Type B pancreatic cell (in vitro differentiated cells): ENCODE measurements around the gene DUOXA2. TPM values are rescaled to one million over a fixed set of nuclear protein-coding genes. Genes with fewer than 3 reads are reported as not detected.
A peak's percentile ranks its signal among the peaks of the same experiment; 100 is the strongest.

Source experiments
- DNase-seq: peaks from one replicate; pipeline ENCODE4 v3.0.0; 2021; ENCODE audit warnings: mixed read lengths; ENCODE audit not compliant: unreplicated experiment; ENCODE audit errors: extremely low spot score
- H3K27ac Mint-ChIP-seq: 2 replicates; pipeline ENCODE4 v1.8.0; 2021; ENCODE audit warnings: mild to moderate bottlenecking, mixed read lengths
- H3K27me3 Mint-ChIP-seq: 2 replicates; pipeline ENCODE4 v1.8.0; 2021; ENCODE audit warnings: mixed read lengths
- H3K36me3 Mint-ChIP-seq: 2 replicates; pipeline ENCODE4 v1.8.0; 2021; ENCODE audit warnings: mixed read lengths
- H3K4me1 Mint-ChIP-seq: one replicate; pipeline ENCODE4 v1.8.0; 2021; ENCODE audit warnings: mixed read lengths; ENCODE audit not compliant: unreplicated experiment
- H3K4me3 Mint-ChIP-seq: 2 replicates; pipeline ENCODE4 v1.8.0; 2021; ENCODE audit warnings: mild to moderate bottlenecking, mixed read lengths
- H3K9me3 Mint-ChIP-seq: 2 replicates; pipeline ENCODE4 v1.8.0; 2021; ENCODE audit warnings: mixed read lengths
- CTCF ChIP-seq: fragments of 200-600 bp; sonication (generic); conservative IDR thresholded peaks from 2 replicates; pipeline ENCODE4 v1.5.0; 2021; ENCODE audit warnings: antibody characterized with exemption, mild to moderate bottlenecking
- total RNA-seq: library from RNA; stranded (reverse); gene quantifications from 2 replicates; pipeline ENCODE4 v1.2.1, GENCODE V29; 2021; ENCODE audit warnings: low replicate concordance

Gene DUOXA2
- total RNA-seq, 1 donor from 2014 or later = 0.17 TPM

GRCh38 chr15:45148076-45149059 is 34.2 kb downstream of the DUOXA2 start:
- no peak for DNase-seq
- no peaks in the 10 kb centered on the region for H3K9me3 Mint-ChIP-seq
- TF ChIP-seq CTCF = no peak
- H3K36me3 Mint-ChIP-seq = no peaks in the 10 kb centered on the region
- no peak overlapping the region for H3K4me3 Mint-ChIP-seq
- H3K27me3 Mint-ChIP-seq = no peaks in the 10 kb centered on the region
- H3K4me1 Mint-ChIP-seq = peaks cover 14% of the 10 kb centered on the region
- H3K27ac Mint-ChIP-seq = peak overlapping the region; percentile 81

GRCh38 chr15:45149060-45149459 is 34.9 kb downstream of the DUOXA2 start:
- H3K9me3 Mint-ChIP-seq = no peaks in the 10 kb centered on the region
- peak overlapping the region; percentile 81 for H3K27ac Mint-ChIP-seq
- no peak for DNase-seq
- H3K27me3 Mint-ChIP-seq = no peaks in the 10 kb centered on the region
- H3K4me3 Mint-ChIP-seq = no peak overlapping the region
- TF ChIP-seq CTCF = no peak
- peaks cover 14% of the 10 kb centered on the region for H3K4me1 Mint-ChIP-seq
- H3K36me3 Mint-ChIP-seq = no peaks in the 10 kb centered on the region

GRCh38 chr15:45150481-45150880 is 36.4 kb downstream of the DUOXA2 start:
- H3K27ac Mint-ChIP-seq = no peak overlapping the region
- no peak overlapping the region for H3K4me3 Mint-ChIP-seq
- peaks cover 10% of the 10 kb centered on the region for H3K4me1 Mint-ChIP-seq
- no peaks in the 10 kb centered on the region for H3K36me3 Mint-ChIP-seq
- DNase-seq = no peak
- TF ChIP-seq CTCF = no peak
- no peaks in the 10 kb centered on the region for H3K27me3 Mint-ChIP-seq
- no peaks in the 10 kb centered on the region for H3K9me3 Mint-ChIP-seq

GRCh38 chr15:45150997-45151396 is 36.9 kb downstream of the DUOXA2 start:
- Mint-ChIP-seq H3K9me3 (no peaks in the 10 kb centered on the region), H3K36me3 (no peaks in the 10 kb centered on the region), H3K27me3 (no peaks in the 10 kb centered on the region), H3K4me3 (no peak overlapping the region), H3K4me1 (peaks cover 7% of the 10 kb centered on the region), H3K27ac (no peak overlapping the region)
- no peak for DNase-seq
- TF ChIP-seq CTCF = no peak

- no peak for DNase-seq
- Mint-ChIP-seq H3K9me3 (no peaks in the 10 kb centered on the region), H3K4me1 (peaks cover 10% of the 10 kb centered on the region), H3K4me3 (no peak overlapping the region), H3K27me3 (no peaks in the 10 kb centered on the region), H3K36me3 (no peaks in the 10 kb centered on the region), H3K27ac (no peak overlapping the region)
- no peak for TF ChIP-seq CTCF
Observed at GRCh38 chr15:45151998-45152828, 38.1 kb downstream of the DUOXA2 start.
